Thoracic aorta (tissue), 2 donors: Measurements from ENCODE around the gene ADGRA3. TPM values are rescaled to one million over a fixed set of nuclear protein-coding genes. Genes with fewer than 3 reads are reported as not detected.
"Not testable (repeated sequence)": the region's sequence is repeated elsewhere in the genome, so short reads cannot be mapped to it uniquely, and the experiment has no call there.

Experiments
- ATAC-seq: fragments of 150-250 bp; one replicate; pipeline ENCODE4 v1.8.0; 2017; ENCODE audit warnings: low read depth; ENCODE audit not compliant: insufficient number of reproducible peaks, low FRiP score
- DNase-seq: peaks from one replicate; pipeline ENCODE4 v3.0.0-alpha.2; 2020; ENCODE audit warnings: low spot score
- H3K27ac ChIP-seq, 2 donors: fragments of 200-600 bp; sonication (generic); 1 replicate in 1 of 2; 2 replicates in 1 of 2; pipeline ENCODE4 v1.5.1; 2016; ENCODE audit warnings: mild to moderate bottlenecking in 2 of 2, moderate library complexity in 2 of 2
- H3K27me3 ChIP-seq: fragments of 200-600 bp; sonication (generic); replicated peaks from 2 replicates; pipeline ENCODE4 v1.6.0; 2016; ENCODE audit warnings: mild to moderate bottlenecking; ENCODE audit not compliant: insufficient read depth
- H3K36me3 ChIP-seq: fragments of 200-600 bp; sonication (generic); one replicate; pipeline ENCODE4 v1.5.1; 2016
- H3K4me1 ChIP-seq, 2 donors: fragments of 200-600 bp; sonication (generic); 1 replicate in 1 of 2; 2 replicates in 1 of 2; pipeline versions ENCODE4 v1.5.1 to v1.6.0; 2016; ENCODE audit warnings: low read depth in 2 of 2, mild to moderate bottlenecking in 1 of 2; ENCODE audit not compliant: control insufficient read depth in 1 of 2
- H3K4me3 ChIP-seq: fragments of 200-600 bp; sonication (generic); 2 replicates; pipeline ENCODE4 v1.5.1; 2016; ENCODE audit warnings: mild to moderate bottlenecking
- H3K9me3 ChIP-seq: fragments of 200-600 bp; sonication (generic); 2 replicates; pipeline ENCODE4 v1.5.1; 2016
- CTCF ChIP-seq: fragments of 200-600 bp; sonication (generic); IDR thresholded peaks from one replicate; pipeline ENCODE4 v1.5.1; 2019; ENCODE audit warnings: antibody characterized with exemption
- total RNA-seq, 2 donors: library from RNA; depleted of rRNA; stranded (reverse); fragments of >200 nt; gene quantifications; one replicate each; pipeline versions ENCODE4 v1.1.0 to v1.2.3, GENCODE V29; 2016

Gene ADGRA3
- total RNA-seq, 2 donors from 2014 or later = 15.7 to 43.6 TPM

- DNase-seq (no peak), ATAC-seq (no peak)
- Histone ChIP-seq H3K4me1 (peaks cover 0 to 3% of the 10 kb centered on the region in 2 donors), H3K4me3 (no peak overlapping the region), H3K27ac (no peak overlapping the region), H3K36me3 (peaks cover 5% of the 10 kb centered on the region), H3K27me3 (no peaks in the 10 kb centered on the region), H3K9me3 (no peaks in the 10 kb centered on the region)
- no peak for TF ChIP-seq CTCF
Observed at GRCh38 chr4:22384154-22384553, 131.7 kb downstream of the ADGRA3 start.

- ATAC-seq, H3K27me3 ChIP-seq, H3K4me1 ChIP-seq, H3K9me3 ChIP-seq, DNase-seq, H3K36me3 ChIP-seq, H3K4me3 ChIP-seq, H3K27ac ChIP-seq: not testable (repeated sequence)
Observed at GRCh38 chr4:22382216-22382615, 133.7 kb downstream of the ADGRA3 start.

DNA sequence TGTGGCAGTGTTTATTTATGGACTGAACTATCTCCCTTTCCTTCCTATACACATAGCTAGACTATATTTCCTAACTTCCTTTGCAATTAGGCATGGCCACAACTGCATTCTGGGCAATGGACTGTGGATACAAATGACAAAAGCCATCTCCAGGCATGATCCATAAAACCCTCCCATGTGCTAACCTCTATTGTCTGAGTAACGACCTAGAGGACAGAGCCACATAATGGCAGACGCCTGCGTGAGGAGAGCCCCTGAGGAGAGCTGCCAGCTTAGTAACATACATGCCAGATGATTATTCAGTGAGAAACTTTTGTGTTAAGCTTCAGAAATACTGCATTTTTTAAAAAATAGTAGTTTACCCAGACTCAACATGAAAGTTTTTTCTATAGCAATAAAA is 142.9 kb downstream of the ADGRA3 start:
- H3K27ac ChIP-seq = no peak overlapping the region
- no peak for DNase-seq

DNA sequence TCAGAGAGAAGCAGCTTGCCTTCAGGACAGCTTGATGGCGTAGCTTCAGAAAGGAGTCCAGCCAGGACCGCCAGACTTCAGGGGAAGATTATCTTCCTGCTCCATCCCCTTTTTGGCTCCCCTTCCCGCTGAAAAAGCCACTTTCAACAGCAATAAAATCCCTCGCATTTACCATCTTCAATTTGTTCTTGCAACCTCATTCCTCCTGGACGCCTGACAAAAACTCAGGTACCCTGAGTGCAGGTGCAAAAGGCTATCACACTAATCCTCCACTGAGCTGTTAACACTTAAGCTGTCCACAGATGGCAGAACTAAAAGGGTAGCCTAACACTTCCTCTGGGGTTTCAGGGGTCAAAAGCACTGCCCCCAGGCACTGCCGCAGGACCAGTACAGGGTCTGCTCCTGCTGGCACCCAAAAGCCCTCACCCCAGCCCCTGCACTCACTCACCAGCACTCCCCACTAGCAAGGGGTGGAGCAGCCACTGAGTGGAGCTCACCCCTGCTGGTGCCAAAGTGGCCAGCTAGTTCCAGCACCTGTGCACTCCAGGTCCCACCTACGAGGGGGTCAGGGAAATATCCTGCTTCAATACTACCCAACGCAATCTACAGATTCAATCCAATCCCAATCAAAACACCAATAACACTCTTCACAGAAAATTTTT is 145.8 kb downstream of the ADGRA3 start:
- no peak for DNase-seq
- Histone ChIP-seq H3K9me3 (no peaks in the 10 kb centered on the region), H3K36me3 (no peaks in the 10 kb centered on the region), H3K27ac (no peak overlapping the region), H3K4me1 (no peaks in the 10 kb centered on the region), H3K4me3 (no peak overlapping the region), H3K27me3 (no peaks in the 10 kb centered on the region)
- ATAC-seq = no peak
- TF ChIP-seq CTCF = no peak

More for the DNA sequence above, 142.9 kb downstream of the ADGRA3 start:
- H3K4me1 ChIP-seq = no peaks in the 10 kb centered on the region
- no peak for ATAC-seq
- no peaks in the 10 kb centered on the region for H3K9me3 ChIP-seq
- no peaks in the 10 kb centered on the region for H3K27me3 ChIP-seq
- H3K36me3 ChIP-seq = no peaks in the 10 kb centered on the region
- H3K4me3 ChIP-seq = no peak overlapping the region
- no peak for TF ChIP-seq CTCF

DNA sequence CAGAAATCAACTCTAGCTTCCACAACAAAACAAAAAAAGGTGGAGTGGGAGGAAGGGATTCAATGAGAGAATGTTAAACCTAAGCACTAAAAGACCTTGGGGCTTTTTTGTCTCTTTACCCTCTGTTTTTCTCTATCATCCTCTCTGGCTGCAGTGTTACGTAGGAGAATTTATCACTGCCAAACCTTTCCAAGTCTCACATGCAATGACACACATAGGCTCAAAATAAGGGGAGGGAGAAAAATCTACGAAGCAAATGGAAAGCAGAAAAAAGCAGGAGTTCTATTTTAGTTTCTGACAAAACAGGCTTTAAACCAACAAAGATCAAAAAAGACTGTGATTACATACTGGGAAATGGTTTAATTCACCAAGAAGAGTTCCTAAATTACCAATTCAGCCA is 152.1 kb downstream of the ADGRA3 start:
- TF ChIP-seq CTCF = no peak
- Histone ChIP-seq H3K27me3 (no peaks in the 10 kb centered on the region), H3K36me3 (no peaks in the 10 kb centered on the region), H3K27ac (no peak overlapping the region), H3K4me1 (no peaks in the 10 kb centered on the region), H3K4me3 (no peak overlapping the region), H3K9me3 (no peaks in the 10 kb centered on the region)
- ATAC-seq = no peak
- DNase-seq = no peak

- no peaks in the 10 kb centered on the region for H3K4me1 ChIP-seq
- no peaks in the 10 kb centered on the region for H3K9me3 ChIP-seq
- ATAC-seq = no peak
- H3K4me3 ChIP-seq = no peak overlapping the region
- H3K27me3 ChIP-seq = no peaks in the 10 kb centered on the region
- no peak for DNase-seq
- no peak for TF ChIP-seq CTCF
- no peak overlapping the region for H3K27ac ChIP-seq
- no peaks in the 10 kb centered on the region for H3K36me3 ChIP-seq
Observed at GRCh38 chr4:22363036-22363435, 152.8 kb downstream of the ADGRA3 start.
